Measurements from ENCODE around the gene SAFB2.

SAFB2 gene

GRCh38 chr19:5579697-5580096, 42.9 kb downstream of the SAFB2 start:
- no peak for DNase-seq (ENCODE audit: low read depth)

- no peak for DNase-seq (ENCODE audit: low read depth)
These were observed 43.3 kb downstream of the SAFB2 start for GRCh38 chr19:5579286-5579685.

- peak; percentile 5 for DNase-seq (ENCODE audit: low read depth)
These were observed 44.3 kb downstream of the SAFB2 start for GRCh38 chr19:5578097-5578846.

GRCh38 chr19:5575590-5575989, 47.0 kb downstream of the SAFB2 start:
- DNase-seq (ENCODE audit: low read depth) = no peak

- DNase-seq (ENCODE audit: low read depth) = no peak
These were observed 49.9 kb downstream of the SAFB2 start for GRCh38 chr19:5572556-5573286.

GRCh38 chr19:5571777-5572176, 50.8 kb downstream of the SAFB2 start:
- DNase-seq (ENCODE audit: low read depth) = no peak

GRCh38 chr19:5567970-5568407, 54.6 kb downstream of the SAFB2 start:
- DNase-seq (ENCODE audit: low read depth) = no peak

- no peak for DNase-seq (ENCODE audit: low read depth)
These were observed 55.1 kb downstream of the SAFB2 start, which contains the start of gene TINCR for GRCh38 chr19:5567360-5567969. TSS of gene TINCR (minus strand) at chr19:5567953.

GRCh38 chr19:5564930-5565329, 57.6 kb downstream of the SAFB2 start:
- DNase-seq (ENCODE audit: low read depth) = no peak

- no peak for DNase-seq (ENCODE audit: low read depth)
These were observed 58.5 kb downstream of the SAFB2 start for GRCh38 chr19:5563935-5564612.

- DNase-seq (ENCODE audit: low read depth) = no peak
These were observed 59.6 kb downstream of the SAFB2 start for GRCh38 chr19:5563008-5563431.

GRCh38 chr19:5562280-5562679, 60.3 kb downstream of the SAFB2 start:
- no peak for DNase-seq (ENCODE audit: low read depth)

GRCh38 chr19:5561559-5561958, 61.0 kb downstream of the SAFB2 start:
- no peak for DNase-seq (ENCODE audit: low read depth)

- DNase-seq (ENCODE audit: low read depth) = no peak
These were observed 62.4 kb downstream of the SAFB2 start for GRCh38 chr19:5560156-5560555.

- no peak for DNase-seq (ENCODE audit: low read depth)
These were observed 62.8 kb downstream of the SAFB2 start for GRCh38 chr19:5559804-5560133.

GRCh38 chr19:5558101-5558621, 64.4 kb downstream of the SAFB2 start:
- DNase-seq (ENCODE audit: low read depth) = no peak

- no peak for DNase-seq (ENCODE audit: low read depth)
These were observed 64.9 kb downstream of the SAFB2 start for GRCh38 chr19:5557691-5558090.

GRCh38 chr19:5554828-5555227, 67.7 kb downstream of the SAFB2 start:
- no peak for DNase-seq (ENCODE audit: low read depth)

- DNase-seq (ENCODE audit: low read depth) = no peak
These were observed 68.7 kb downstream of the SAFB2 start for GRCh38 chr19:5553892-5554291.

GRCh38 chr19:5547881-5548280, 74.7 kb downstream of the SAFB2 start:
- DNase-seq (ENCODE audit: low read depth) = no peak

- no peak for DNase-seq (ENCODE audit: low read depth)
These were observed 76.6 kb downstream of the SAFB2 start for GRCh38 chr19:5545984-5546383.

GRCh38 chr19:5545051-5545450, 77.5 kb downstream of the SAFB2 start:
- DNase-seq (ENCODE audit: low read depth) = no peak
